H9 (cell line): ENCODE data around the gene CCNF. TPM values are rescaled to one million over a fixed set of nuclear protein-coding genes. Genes with fewer than 3 reads are reported as not detected.
A peak's percentile ranks its signal among the peaks of the same experiment; 100 is the strongest.

ENCODE experiments used
- DNase-seq: peaks from one replicate; pipeline ENCODE4 v3.0.0-alpha.2; 2017
- H2AFZ ChIP-seq: one replicate; pipeline ENCODE4 v1.6.1; 2013; ENCODE audit warnings: mild to moderate bottlenecking, low read length, control low read depth, moderate library complexity
- H2AK5ac ChIP-seq: 2 replicates; pipeline ENCODE4 v1.6.1; 2013; ENCODE audit warnings: low read length, control low read depth, mixed read lengths; ENCODE audit not compliant: insufficient read length
- H2BK120ac ChIP-seq: one replicate; pipeline ENCODE4 v1.6.1; 2013; ENCODE audit warnings: low read depth, mild to moderate bottlenecking, low read length, control low read depth, inconsistent platforms; ENCODE audit not compliant: poor library complexity, severe bottlenecking
- H2BK12ac ChIP-seq: 2 replicates; pipeline ENCODE4 v1.6.1; 2013; ENCODE audit warnings: low read length, control low read depth, mixed read lengths, low read depth; ENCODE audit not compliant: insufficient read length
- H2BK15ac ChIP-seq: 2 replicates; pipeline ENCODE4 v1.6.1; 2013; ENCODE audit warnings: low read depth, low read length, control low read depth
- H2BK20ac ChIP-seq: one replicate; pipeline ENCODE4 v1.6.1; 2013; ENCODE audit warnings: low read depth, mild to moderate bottlenecking, low read length, control low read depth, inconsistent platforms; ENCODE audit not compliant: poor library complexity, severe bottlenecking
- H2BK5ac ChIP-seq: 2 replicates; pipeline ENCODE4 v1.6.1; 2013; ENCODE audit warnings: low read length, control low read depth, mixed read lengths; ENCODE audit not compliant: insufficient read length
- H3K14ac ChIP-seq: 2 replicates; pipeline ENCODE4 v1.6.1; 2013; ENCODE audit warnings: low read length, control low read depth; ENCODE audit not compliant: insufficient read depth
- H3K18ac ChIP-seq: 2 replicates; pipeline ENCODE4 v1.6.1; 2013; ENCODE audit warnings: low read depth, mild to moderate bottlenecking, mixed read lengths, low read length, control low read depth; ENCODE audit not compliant: insufficient read length
- H3K23ac ChIP-seq: 2 replicates; pipeline ENCODE4 v1.6.1; 2013; ENCODE audit warnings: low read length, control low read depth, mixed read lengths, low read depth; ENCODE audit not compliant: insufficient read length
- H3K23me2 ChIP-seq: 2 replicates; pipeline ENCODE4 v1.6.1; 2013; ENCODE audit warnings: low read depth, mild to moderate bottlenecking, mixed read lengths, low read length, control low read depth; ENCODE audit not compliant: insufficient read length, poor library complexity, severe bottlenecking
- H3K27ac ChIP-seq: 2 replicates; pipeline ENCODE4 v1.5.1; 2013; ENCODE audit warnings: low read length, control low read depth, mixed read lengths, low read depth; ENCODE audit not compliant: insufficient read length
- H3K27me3 ChIP-seq: 2 replicates; pipeline ENCODE4 v1.6.1; 2013; ENCODE audit warnings: low read length, control low read depth, inconsistent platforms; ENCODE audit not compliant: insufficient read depth
- H3K4ac ChIP-seq: 2 replicates; pipeline ENCODE4 v1.6.1; 2013; ENCODE audit warnings: low read depth, mild to moderate bottlenecking, control low read depth, inconsistent platforms, low read length, moderate library complexity
- H3K4me1 ChIP-seq: 2 replicates; pipeline ENCODE4 v1.6.1; 2013; ENCODE audit warnings: low read length, control low read depth, inconsistent platforms; ENCODE audit not compliant: insufficient read depth
- H3K4me2 ChIP-seq: 2 replicates; pipeline ENCODE4 v1.6.1; 2013; ENCODE audit warnings: low read length, control low read depth, mixed read lengths; ENCODE audit not compliant: insufficient read length, insufficient read depth
- H3K56ac ChIP-seq: 2 replicates; pipeline ENCODE4 v1.6.1; 2013; ENCODE audit warnings: low read depth, mild to moderate bottlenecking, mixed read lengths, low read length, control low read depth; ENCODE audit not compliant: insufficient read length
- H3K79me1 ChIP-seq: 2 replicates; pipeline ENCODE4 v1.6.1; 2013; ENCODE audit warnings: low read depth, mild to moderate bottlenecking, moderate library complexity, low read length, control low read depth, inconsistent platforms; ENCODE audit not compliant: insufficient read depth, poor library complexity, severe bottlenecking
- H3K79me2 ChIP-seq: 2 replicates; pipeline ENCODE4 v1.6.1; 2013; ENCODE audit warnings: low read length, control low read depth, inconsistent platforms; ENCODE audit not compliant: insufficient read depth
- H3K9ac ChIP-seq: 2 replicates; pipeline ENCODE4 v1.6.1; 2013; ENCODE audit warnings: low read length, control low read depth, mixed read lengths; ENCODE audit not compliant: insufficient read length; ENCODE audit errors: extremely low read depth
- H3K9me3 ChIP-seq: one replicate; pipeline ENCODE4 v1.6.1; 2013; ENCODE audit warnings: low read depth, low read length, inconsistent platforms; ENCODE audit not compliant: control insufficient read depth
- H3T11ph ChIP-seq: one replicate; pipeline ENCODE4 v1.6.1; 2013; ENCODE audit warnings: mild to moderate bottlenecking, low read length, control low read depth, inconsistent platforms
- H4K20me1 ChIP-seq: one replicate; pipeline ENCODE4 v1.6.1; 2013; ENCODE audit not compliant: control insufficient read depth, insufficient read length, insufficient read depth
- H4K5ac ChIP-seq: 2 replicates; pipeline ENCODE4 v1.6.1; 2013; ENCODE audit warnings: low read depth, mild to moderate bottlenecking, mixed read lengths, low read length, control low read depth; ENCODE audit not compliant: insufficient read length
- H4K8ac ChIP-seq: replicated peaks from 2 replicates; pipeline ENCODE4 v1.6.1; 2013; ENCODE audit warnings: low read length, control low read depth, mixed read lengths, low read depth; ENCODE audit not compliant: insufficient read length
- H4K91ac ChIP-seq: 2 replicates; pipeline ENCODE4 v1.6.1; 2013; ENCODE audit warnings: low read depth, mild to moderate bottlenecking, moderate library complexity, mixed read lengths, low read length, control low read depth; ENCODE audit not compliant: insufficient read length
- H3K27ac Mint-ChIP-seq, 3 experiments: 2 replicates in 2 of 3; 3 replicates in 1 of 3; pipeline ENCODE4 v1.8.0; 2020 to 2021; ENCODE audit warnings: mixed read lengths in 3 of 3, mild to moderate bottlenecking in 1 of 3, moderate library complexity in 1 of 3
- H3K27me3 Mint-ChIP-seq: 2 replicates; pipeline ENCODE4 v1.8.0; 2021; ENCODE audit warnings: low read depth, mild to moderate bottlenecking, moderate library complexity, mixed read lengths
- H3K36me3 Mint-ChIP-seq, 3 experiments: 2 replicates in 2 of 3; 3 replicates in 1 of 3; pipeline ENCODE4 v1.8.0; 2020 to 2021; ENCODE audit warnings: low read depth in 3 of 3, mixed read lengths in 3 of 3; ENCODE audit not compliant: insufficient read depth in 1 of 3
- H3K4me1 Mint-ChIP-seq, 2 experiments: 2 replicates each; pipeline ENCODE4 v1.8.0; 2020; ENCODE audit warnings: mixed read lengths in 2 of 2
- H3K4me3 Mint-ChIP-seq, 2 experiments: 2 replicates in 1 of 2; 3 replicates in 1 of 2; pipeline ENCODE4 v1.8.0; 2020 to 2021; ENCODE audit warnings: mild to moderate bottlenecking in 2 of 2, mixed read lengths in 2 of 2, moderate library complexity in 1 of 2
- H3K9me3 Mint-ChIP-seq, 2 experiments: 2 replicates in 1 of 2; 3 replicates in 1 of 2; pipeline ENCODE4 v1.8.0; 2020; ENCODE audit warnings: mild to moderate bottlenecking in 2 of 2, mixed read lengths in 2 of 2, moderate library complexity in 1 of 2
- CTCF ChIP-seq: fragments of 200-600 bp; sonication (generic); conservative IDR thresholded peaks from 3 replicates; pipeline ENCODE4 v1.8.0; 2021; ENCODE audit warnings: antibody characterized with exemption, mild to moderate bottlenecking
- WGBS: extraction: QIAGEN DNeasy Blood & Tissue Kit; methylation state at CpG from one replicate; pipeline ENCODE4 v1.1.7; 2013; ENCODE audit warnings: missing lambda C conversion rate, low lambda C conversion rate, mixed read lengths; ENCODE audit not compliant: insufficient read length; ENCODE audit errors: extremely low coverage; 5-methylcytosine and 5-hydroxymethylcytosine counted together
- total RNA-seq: library from RNA; stranded (reverse); gene quantifications from 2 replicates; pipeline ENCODE4 v1.2.1, GENCODE V29; 2021

The CCNF gene
- total RNA-seq, 1 experiment from 2014 or later = 61.6 TPM

- Histone ChIP-seq H2AK5ac (no peak overlapping the region), H3K23ac (no peak overlapping the region), H3K4me1 (no peaks in the 10 kb centered on the region), H3K18ac (no peak overlapping the region), H4K8ac (no peak overlapping the region), H3K4ac (no peak overlapping the region), H4K5ac (no peak overlapping the region), H3K4me2 (no peak overlapping the region), H3K79me2 (no peaks in the 10 kb centered on the region), H3K9me3 (no peaks in the 10 kb centered on the region), H3K9ac (no peak overlapping the region), H3K79me1 (no peaks in the 10 kb centered on the region), H4K91ac (no peak overlapping the region), H3K27me3 (no peaks in the 10 kb centered on the region), H3K27ac (no peak overlapping the region), H3K23me2 (no peaks in the 10 kb centered on the region), H3K14ac (no peak overlapping the region), H3K56ac (no peak overlapping the region), H3T11ph (no peak overlapping the region), H2BK5ac (no peak overlapping the region), H2BK120ac (no peak overlapping the region), H4K20me1 (no peaks in the 10 kb centered on the region), H2BK12ac (no peak overlapping the region), H2BK20ac (no peak overlapping the region), H2BK15ac (no peak overlapping the region), H2AFZ (no peak overlapping the region)
- Mint-ChIP-seq H3K27ac (peak overlapping the region in 1 of 3 experiments; percentile 30; a peak in 1 of 7 replicates), H3K27me3 (no peaks in the 10 kb centered on the region), H3K4me1 (no peaks in the 10 kb centered on the region), H3K9me3 (no peaks in the 10 kb centered on the region), H3K36me3 (peaks cover 46 to 88% (median 85%) of the 10 kb centered on the region in 3 experiments), H3K4me3 (no peak overlapping the region; a peak in 1 of 5 replicates)
- no CpG with 5 or more reads among the region's 8 CpGs for WGBS
- TF ChIP-seq CTCF = no peak
- no peak for DNase-seq
Observed at GRCh38 chr16:2452650-2453049, 23.4 kb downstream of the CCNF start.
